ENCODE results near the gene TIMP3.

DNA sequence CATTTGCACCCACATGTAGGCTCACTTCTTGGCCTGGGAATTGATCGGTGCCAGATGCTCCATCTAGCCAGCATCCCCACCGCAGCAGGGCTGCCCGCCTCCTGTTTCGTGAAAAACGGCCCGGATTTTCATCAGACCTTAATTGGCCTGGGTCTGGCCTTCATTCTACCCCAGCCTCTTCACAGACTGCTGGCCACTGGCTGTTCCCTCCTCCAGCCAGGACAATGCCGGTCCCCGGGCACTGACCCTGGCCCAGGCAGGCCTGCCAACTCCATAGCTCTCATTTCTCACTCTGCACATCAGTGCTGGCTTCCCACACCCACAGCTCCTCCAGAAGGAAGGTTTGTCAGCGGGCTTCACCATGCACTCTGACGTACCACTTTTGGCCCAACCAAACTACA is 27.9 kb downstream of the TIMP3 start:
- TF ChIP-seq, protein P1, sequence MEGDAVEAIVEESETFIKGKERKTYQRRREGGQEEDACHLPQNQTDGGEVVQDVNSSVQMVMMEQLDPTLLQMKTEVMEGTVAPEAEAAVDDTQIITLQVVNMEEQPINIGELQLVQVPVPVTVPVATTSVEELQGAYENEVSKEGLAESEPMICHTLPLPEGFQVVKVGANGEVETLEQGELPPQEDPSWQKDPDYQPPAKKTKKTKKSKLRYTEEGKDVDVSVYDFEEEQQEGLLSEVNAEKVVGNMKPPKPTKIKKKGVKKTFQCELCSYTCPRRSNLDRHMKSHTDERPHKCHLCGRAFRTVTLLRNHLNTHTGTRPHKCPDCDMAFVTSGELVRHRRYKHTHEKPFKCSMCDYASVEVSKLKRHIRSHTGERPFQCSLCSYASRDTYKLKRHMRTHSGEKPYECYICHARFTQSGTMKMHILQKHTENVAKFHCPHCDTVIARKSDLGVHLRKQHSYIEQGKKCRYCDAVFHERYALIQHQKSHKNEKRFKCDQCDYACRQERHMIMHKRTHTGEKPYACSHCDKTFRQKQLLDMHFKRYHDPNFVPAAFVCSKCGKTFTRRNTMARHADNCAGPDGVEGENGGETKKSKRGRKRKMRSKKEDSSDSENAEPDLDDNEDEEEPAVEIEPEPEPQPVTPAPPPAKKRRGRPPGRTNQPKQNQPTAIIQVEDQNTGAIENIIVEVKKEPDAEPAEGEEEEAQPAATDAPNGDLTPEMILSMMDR (conservative IDR thresholded peaks at IDR 0.05 in 1 of 2, IDR thresholded peaks at IDR 0.05 in 1 of 2; ENCODE audit: extremely low read depth in 1 of 2, insufficient read depth in 1 of 2, low read depth in 1 of 2, low read length in 2 of 2), result no peak
- TF ChIP-seq EZH2 (IDR thresholded peaks at IDR 0.05; ENCODE audit: borderline replicate concordance, low read length), result no peak
